Type B pancreatic cell (in vitro differentiated cells): ENCODE results near the gene RUNX1. TPM values are rescaled to one million over a fixed set of nuclear protein-coding genes. Genes with fewer than 3 reads are reported as not detected.

ENCODE experiments used
- DNase-seq: peaks from one replicate; pipeline ENCODE4 v3.0.0; 2021; ENCODE audit warnings: mixed read lengths; ENCODE audit not compliant: unreplicated experiment; ENCODE audit errors: extremely low spot score
- H3K27ac Mint-ChIP-seq: 2 replicates; pipeline ENCODE4 v1.8.0; 2021; ENCODE audit warnings: mild to moderate bottlenecking, mixed read lengths
- H3K27me3 Mint-ChIP-seq: 2 replicates; pipeline ENCODE4 v1.8.0; 2021; ENCODE audit warnings: mixed read lengths
- H3K36me3 Mint-ChIP-seq: 2 replicates; pipeline ENCODE4 v1.8.0; 2021; ENCODE audit warnings: mixed read lengths
- H3K4me1 Mint-ChIP-seq: one replicate; pipeline ENCODE4 v1.8.0; 2021; ENCODE audit warnings: mixed read lengths; ENCODE audit not compliant: unreplicated experiment
- H3K4me3 Mint-ChIP-seq: 2 replicates; pipeline ENCODE4 v1.8.0; 2021; ENCODE audit warnings: mild to moderate bottlenecking, mixed read lengths
- H3K9me3 Mint-ChIP-seq: 2 replicates; pipeline ENCODE4 v1.8.0; 2021; ENCODE audit warnings: mixed read lengths
- total RNA-seq: library from RNA; stranded (reverse); gene quantifications from 2 replicates; pipeline ENCODE4 v1.2.1, GENCODE V29; 2021; ENCODE audit warnings: low replicate concordance
- TF ChIP-seq, protein P1 (sequence below): fragments of 200-600 bp; sonication (generic); conservative IDR thresholded peaks from 2 replicates; pipeline ENCODE4 v1.5.0; 2021; ENCODE audit warnings: antibody characterized with exemption, mild to moderate bottlenecking

The RUNX1 gene
- total RNA-seq, 1 donor from 2014 or later, result 11.9 TPM

DNA sequence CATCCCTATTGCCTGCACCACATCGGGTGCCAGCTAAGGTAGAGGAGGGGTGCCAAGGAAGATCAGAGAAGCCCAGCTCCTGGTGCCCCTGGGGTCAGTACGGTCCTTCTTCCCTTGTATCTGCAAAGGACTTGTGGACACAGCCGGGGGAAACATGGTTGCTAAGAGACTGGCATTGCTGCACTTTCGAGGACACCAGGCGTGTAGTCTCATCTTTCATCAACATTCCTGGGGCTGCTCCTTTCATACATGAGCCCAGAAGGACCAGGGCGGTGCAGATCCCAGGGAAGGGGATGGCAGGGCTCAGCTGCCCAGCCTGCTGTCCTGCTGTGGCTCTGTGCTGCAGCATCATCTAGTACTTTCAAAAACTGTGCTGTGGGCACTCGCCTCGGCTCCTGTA is 61.0 kb downstream of the RUNX1 start:
- Mint-ChIP-seq H3K4me1 (peaks cover 16% of the 10 kb centered on the region), H3K4me3 (no peak overlapping the region), H3K36me3 (no peaks in the 10 kb centered on the region), H3K27me3 (peaks cover 51% of the 10 kb centered on the region), H3K27ac (no peak overlapping the region), H3K9me3 (no peaks in the 10 kb centered on the region)
- no peak for DNase-seq
- TF ChIP-seq, protein P1, sequence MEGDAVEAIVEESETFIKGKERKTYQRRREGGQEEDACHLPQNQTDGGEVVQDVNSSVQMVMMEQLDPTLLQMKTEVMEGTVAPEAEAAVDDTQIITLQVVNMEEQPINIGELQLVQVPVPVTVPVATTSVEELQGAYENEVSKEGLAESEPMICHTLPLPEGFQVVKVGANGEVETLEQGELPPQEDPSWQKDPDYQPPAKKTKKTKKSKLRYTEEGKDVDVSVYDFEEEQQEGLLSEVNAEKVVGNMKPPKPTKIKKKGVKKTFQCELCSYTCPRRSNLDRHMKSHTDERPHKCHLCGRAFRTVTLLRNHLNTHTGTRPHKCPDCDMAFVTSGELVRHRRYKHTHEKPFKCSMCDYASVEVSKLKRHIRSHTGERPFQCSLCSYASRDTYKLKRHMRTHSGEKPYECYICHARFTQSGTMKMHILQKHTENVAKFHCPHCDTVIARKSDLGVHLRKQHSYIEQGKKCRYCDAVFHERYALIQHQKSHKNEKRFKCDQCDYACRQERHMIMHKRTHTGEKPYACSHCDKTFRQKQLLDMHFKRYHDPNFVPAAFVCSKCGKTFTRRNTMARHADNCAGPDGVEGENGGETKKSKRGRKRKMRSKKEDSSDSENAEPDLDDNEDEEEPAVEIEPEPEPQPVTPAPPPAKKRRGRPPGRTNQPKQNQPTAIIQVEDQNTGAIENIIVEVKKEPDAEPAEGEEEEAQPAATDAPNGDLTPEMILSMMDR, result no peak

DNA sequence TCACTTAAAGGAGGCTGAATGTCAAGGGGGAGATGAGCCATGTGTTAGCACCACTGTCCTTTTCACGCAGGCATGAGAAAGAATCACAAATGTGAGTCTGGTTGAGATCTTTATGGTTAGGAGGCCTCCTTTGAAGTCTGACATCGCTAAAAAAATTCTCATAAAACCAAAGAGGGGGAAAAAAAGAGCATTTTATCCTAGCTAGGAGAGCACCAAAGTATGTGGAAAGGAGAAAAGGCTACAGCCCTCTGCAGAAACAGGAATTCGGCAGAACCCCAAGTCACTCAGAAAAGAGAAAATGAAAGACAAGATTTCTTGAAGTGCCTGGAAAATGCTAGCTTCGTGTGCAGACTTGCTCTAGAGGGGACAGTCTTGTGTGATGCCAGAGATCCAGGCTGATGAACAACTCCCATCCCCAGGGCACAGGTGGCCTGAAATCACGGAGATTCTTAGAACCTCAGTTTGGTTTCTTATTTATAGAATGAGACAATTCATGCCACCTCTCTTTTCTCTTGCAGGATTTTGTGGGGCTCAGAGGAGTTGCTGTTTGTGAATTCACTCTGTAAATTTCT is 61.5 kb downstream of the RUNX1 start:
- Mint-ChIP-seq H3K9me3 (no peaks in the 10 kb centered on the region), H3K27ac (no peak overlapping the region), H3K36me3 (no peaks in the 10 kb centered on the region), H3K4me1 (peaks cover 16% of the 10 kb centered on the region), H3K4me3 (no peak overlapping the region), H3K27me3 (peaks cover 51% of the 10 kb centered on the region)
- TF ChIP-seq, protein P1, result no peak
- no peak for DNase-seq

DNA sequence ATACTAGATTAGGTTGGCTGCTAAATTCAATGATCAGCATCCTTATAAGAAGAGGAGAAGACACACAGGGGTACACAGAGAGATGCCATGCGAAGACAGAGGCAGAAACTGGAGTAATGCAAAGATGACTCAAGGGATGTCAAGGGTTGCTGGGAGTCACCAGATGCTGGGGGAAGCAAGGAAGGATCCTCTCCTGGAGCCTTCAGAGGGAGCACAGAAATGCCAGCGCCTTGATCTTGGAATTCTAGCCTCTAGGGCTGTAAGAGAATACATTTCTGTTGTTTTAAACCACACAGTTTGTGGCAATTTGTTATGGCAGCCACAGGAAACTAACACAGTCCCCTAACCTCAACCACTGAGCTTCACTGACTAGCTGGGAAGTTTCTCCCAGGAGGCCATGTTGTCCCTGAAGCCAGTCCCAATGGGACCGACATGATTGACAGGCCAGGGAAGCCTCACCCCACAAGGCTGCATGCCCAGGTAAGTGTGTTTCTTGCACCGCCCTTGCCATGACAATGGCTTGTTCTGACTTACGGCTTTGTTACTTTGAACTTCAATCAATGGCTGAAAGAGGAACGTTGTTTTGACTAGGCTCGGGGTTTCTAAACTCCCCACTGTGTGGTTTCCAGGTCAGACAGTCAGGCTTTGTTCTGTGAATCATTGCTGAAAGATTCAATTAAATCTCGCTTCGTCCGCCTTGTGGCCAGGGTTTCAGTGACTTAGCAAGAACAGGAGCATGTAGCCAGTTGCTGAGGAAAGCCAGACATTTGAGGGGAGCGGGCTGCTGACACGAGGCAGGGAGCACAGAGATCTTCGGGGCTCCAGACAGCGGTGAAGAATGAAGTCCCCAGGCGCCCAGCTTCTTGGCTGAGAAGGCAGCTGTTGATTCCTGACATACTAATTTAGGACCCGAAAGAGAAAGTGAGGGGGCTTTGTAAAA is 62.3 kb downstream of the RUNX1 start:
- Mint-ChIP-seq H3K27me3 (peaks cover 55% of the 10 kb centered on the region), H3K36me3 (no peaks in the 10 kb centered on the region), H3K4me3 (no peak overlapping the region), H3K9me3 (no peaks in the 10 kb centered on the region), H3K4me1 (peaks cover 16% of the 10 kb centered on the region), H3K27ac (no peak overlapping the region)
- no peak for DNase-seq
- TF ChIP-seq, protein P1, result peak; percentile 15

DNA sequence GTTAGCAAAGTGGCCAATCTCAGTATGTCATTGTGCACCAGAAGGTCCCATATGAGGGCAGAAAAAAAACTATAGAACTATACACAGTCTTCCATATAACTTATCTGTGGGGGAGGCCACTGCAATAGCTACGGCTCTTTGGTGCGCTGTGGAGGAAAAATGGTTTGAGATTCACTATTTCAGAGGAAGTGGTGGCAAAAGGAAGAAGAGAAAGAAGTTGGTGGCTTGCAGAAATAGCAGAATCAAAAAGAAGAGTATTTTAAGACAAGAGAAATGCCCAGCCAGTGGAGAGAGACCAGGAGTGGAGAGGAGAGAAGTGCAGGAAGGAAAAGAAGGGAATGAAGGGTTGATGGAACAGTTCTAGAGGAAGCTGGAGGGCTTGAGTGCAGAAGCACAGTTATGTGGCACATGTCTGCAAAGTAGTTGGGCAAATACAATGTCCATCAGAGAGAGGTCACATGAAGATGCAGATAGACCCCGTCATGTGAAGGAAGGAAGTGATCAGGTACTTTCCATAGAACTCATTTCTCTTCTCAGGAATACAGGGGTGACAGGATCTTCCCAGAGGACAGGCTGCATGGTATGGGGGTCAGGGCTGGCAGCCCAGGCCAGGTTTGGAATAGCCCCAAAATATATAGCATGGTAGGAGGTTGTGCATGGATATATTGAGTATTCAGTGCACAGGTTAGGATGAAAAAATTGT is 64.6 kb downstream of the RUNX1 start:
- Mint-ChIP-seq H3K9me3 (no peaks in the 10 kb centered on the region), H3K27me3 (peaks cover 54% of the 10 kb centered on the region), H3K27ac (no peak overlapping the region), H3K36me3 (no peaks in the 10 kb centered on the region), H3K4me1 (peaks cover 26% of the 10 kb centered on the region), H3K4me3 (no peak overlapping the region)
- DNase-seq, result no peak
- TF ChIP-seq, protein P1, result no peak

DNA sequence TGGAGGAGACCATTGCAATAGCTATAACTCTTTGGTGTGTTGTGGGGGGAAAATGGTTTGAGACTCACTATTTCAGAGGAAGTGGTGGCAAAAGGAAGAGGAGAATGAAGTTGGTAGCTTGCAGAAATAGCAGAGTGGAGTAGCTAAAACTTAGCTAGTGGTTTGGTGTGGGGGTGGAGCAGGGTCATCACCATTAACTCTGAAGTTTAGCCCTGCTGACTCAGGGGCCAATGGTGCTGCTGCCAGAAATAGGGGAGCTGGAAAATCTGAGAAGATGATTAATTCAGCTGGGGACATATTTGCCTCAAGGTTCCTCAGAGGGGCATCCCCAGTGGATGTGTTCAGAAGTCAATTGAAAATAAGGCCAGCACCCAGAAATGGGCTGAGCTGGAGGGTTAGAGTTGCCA is 65.4 kb downstream of the RUNX1 start:
- peaks cover 26% of the 10 kb centered on the region for H3K4me1 Mint-ChIP-seq
- H3K36me3 Mint-ChIP-seq, result no peaks in the 10 kb centered on the region
- H3K4me3 Mint-ChIP-seq, result no peak overlapping the region
- H3K27ac Mint-ChIP-seq, result no peak overlapping the region
- TF ChIP-seq, protein P1, result no peak
- H3K27me3 Mint-ChIP-seq, result peaks cover 50% of the 10 kb centered on the region
- DNase-seq, result no peak
- H3K9me3 Mint-ChIP-seq, result no peaks in the 10 kb centered on the region
